GM23338 (cell line): Measurements from ENCODE around the gene PASK. TPM values are rescaled to one million over a fixed set of nuclear protein-coding genes. Genes with fewer than 3 reads are reported as not detected.
A peak's percentile ranks its signal among the peaks of the same experiment; 100 is the strongest.

Source experiments
- ATAC-seq: fragments of 200-7000 bp; cut with Tn5 transposase; 3 replicates; pipeline ENCODE4 v1.9.1; 2020
- DNase-seq: peaks from one replicate; pipeline ENCODE4 v3.0.0-alpha.2; 2015; ENCODE audit warnings: low spot score
- H2AFZ ChIP-seq: fragments of 200-600 bp; sonication (generic); 2 replicates; pipeline ENCODE4 v1.8.0; 2016; ENCODE audit warnings: antibody characterized with exemption, mild to moderate bottlenecking, moderate library complexity
- H3F3A ChIP-seq: fragments of 200-600 bp; sonication (generic); replicated peaks from 2 replicates; pipeline ENCODE4 v1.8.0; 2017; ENCODE audit warnings: antibody characterized with exemption, mixed run types, low read depth
- H3K27ac ChIP-seq: fragments of 200-600 bp; sonication (generic); 2 replicates; pipeline ENCODE4 v1.6.1; 2016; ENCODE audit warnings: low read depth
- H3K27me3 ChIP-seq: fragments of 200-600 bp; sonication (generic); 2 replicates; pipeline ENCODE4 v1.8.0; 2016; ENCODE audit warnings: mild to moderate bottlenecking, mixed run types, moderate library complexity; ENCODE audit not compliant: insufficient read depth
- H3K36me3 ChIP-seq: fragments of 200-600 bp; sonication (generic); 2 replicates; pipeline ENCODE4 v1.8.0; 2016; ENCODE audit warnings: mild to moderate bottlenecking; ENCODE audit not compliant: insufficient read depth
- H3K4me1 ChIP-seq: fragments of 200-600 bp; sonication (generic); 2 replicates; pipeline ENCODE4 v1.8.0; 2016; ENCODE audit warnings: mild to moderate bottlenecking, moderate library complexity; ENCODE audit not compliant: insufficient read depth
- H3K4me2 ChIP-seq: fragments of 200-600 bp; sonication (generic); 2 replicates; pipeline ENCODE4 v1.7.1; 2017; ENCODE audit warnings: mixed run types
- H3K4me3 ChIP-seq: fragments of 200-600 bp; sonication (generic); 2 replicates; pipeline ENCODE4 v1.6.1; 2016; ENCODE audit warnings: mixed run types
- H3K79me2 ChIP-seq: fragments of 200-600 bp; sonication (generic); replicated peaks from 2 replicates; pipeline ENCODE4 v1.8.0; 2017; ENCODE audit warnings: mild to moderate bottlenecking; ENCODE audit not compliant: insufficient read depth
- H3K9me2 ChIP-seq: fragments of 200-600 bp; sonication (generic); 2 replicates; pipeline ENCODE4 v1.8.0; 2017; ENCODE audit not compliant: insufficient read depth
- H4K20me1 ChIP-seq: fragments of 200-600 bp; sonication (generic); replicated peaks from 2 replicates; pipeline ENCODE4 v1.8.0; 2017; ENCODE audit warnings: mild to moderate bottlenecking; ENCODE audit not compliant: insufficient read depth
- H3K27ac Mint-ChIP-seq: 2 replicates; pipeline ENCODE4 v1.8.0; 2020; ENCODE audit warnings: inconsistent platforms, mild to moderate bottlenecking, moderate library complexity, mixed read lengths
- H3K27me3 Mint-ChIP-seq: 3 replicates; pipeline ENCODE4 v1.8.0; 2022; ENCODE audit warnings: low read depth, mild to moderate bottlenecking, moderate library complexity, mixed read lengths, inconsistent platforms; ENCODE audit not compliant: insufficient read depth, poor library complexity
- H3K36me3 Mint-ChIP-seq: 3 replicates; pipeline ENCODE4 v1.8.0; 2021; ENCODE audit warnings: low read depth, mild to moderate bottlenecking, inconsistent platforms, moderate library complexity, mixed read lengths
- H3K4me1 Mint-ChIP-seq: 3 replicates; pipeline ENCODE4 v1.8.0; 2020; ENCODE audit warnings: mild to moderate bottlenecking, inconsistent platforms, mixed read lengths
- H3K4me3 Mint-ChIP-seq: 3 replicates; pipeline ENCODE4 v1.8.0; 2021; ENCODE audit warnings: moderate library complexity, mild to moderate bottlenecking, inconsistent platforms, mixed read lengths
- H3K9me3 Mint-ChIP-seq: 3 replicates; pipeline ENCODE4 v1.8.0; 2020; ENCODE audit warnings: moderate library complexity, mild to moderate bottlenecking, inconsistent platforms, mixed read lengths
- CREB1 ChIP-seq: fragments of 250-450 bp; sonication (Bioruptor Pico); IDR thresholded peaks from 2 replicates; pipeline ENCODE4 v1.5.0; 2020; ENCODE audit warnings: low read depth, mild to moderate bottlenecking, moderate library complexity
- EZH2 ChIP-seq: fragments of 200-600 bp; sonication (generic); IDR thresholded peaks from one replicate; pipeline ENCODE4 v1.8.0; 2017; ENCODE audit warnings: antibody characterized with exemption, mild to moderate bottlenecking, low read depth; ENCODE audit not compliant: unreplicated experiment
- JUNB ChIP-seq: IDR thresholded peaks from one replicate; pipeline ENCODE4 v1.6.1; 2016; ENCODE audit warnings: antibody characterized with exemption; ENCODE audit not compliant: unreplicated experiment
- NANOG ChIP-seq: IDR thresholded peaks from 2 replicates; pipeline ENCODE4 v1.6.1; 2016; ENCODE audit warnings: antibody characterized with exemption, borderline replicate concordance
- POLR2AphosphoS5 ChIP-seq: IDR thresholded peaks from 2 replicates; pipeline ENCODE4 v1.6.1; 2016; ENCODE audit warnings: antibody characterized with exemption, low read depth
- REST ChIP-seq: IDR thresholded peaks from one replicate; pipeline ENCODE4 v1.6.1; 2018; ENCODE audit warnings: antibody characterized with exemption; ENCODE audit not compliant: unreplicated experiment
- ZNF114 ChIP-seq: fragments of 250-450 bp; sonication (Bioruptor Pico); IDR thresholded peaks from 2 replicates; pipeline ENCODE4 v1.5.0; 2020; ENCODE audit warnings: mild to moderate bottlenecking, moderate library complexity
- polyA plus RNA-seq: library from polyadenylated mRNA; unstranded; fragments of >200 nt; fragmentation: Nextera tagmentation; extraction: Ambion mirVana; gene quantifications from 2 replicates; pipeline ENCODE4 v1.2.1, GENCODE V29; 2016
- total RNA-seq: library from RNA; depleted of rRNA; stranded (reverse); fragments of >200 nt; shearing (Covaris generic); gene quantifications from 2 replicates; pipeline ENCODE4 v1.2.3, GENCODE V29; 2014
- TF ChIP-seq, protein P1 (sequence below): fragments of 250-450 bp; sonication (Bioruptor Pico); IDR thresholded peaks from 2 replicates; pipeline ENCODE4 v1.5.0; 2020; ENCODE audit warnings: mild to moderate bottlenecking, moderate library complexity
- TF ChIP-seq, protein P2 (sequence below), 2 experiments: fragments of 200-600 bp in 1 of 2; sonication (generic) in 1 of 2; conservative IDR thresholded peaks; 2 replicates each; pipeline versions ENCODE4 v1.5.1 to v1.6.1; 2016 to 2017; ENCODE audit warnings: antibody characterized with exemption in 2 of 2, low read depth in 2 of 2, mild to moderate bottlenecking in 2 of 2, moderate library complexity in 1 of 2

PASK gene
- total and polyA plus RNA-seq, 2 experiments from 2014 or later, result 12.5 to 38.4 TPM

GRCh38 chr2:241083091-241083415, 66.2 kb downstream of the PASK start:
- ATAC-seq (no peak), DNase-seq (no peak)
- no peaks in the 10 kb centered on the region for H3K9me3 Mint-ChIP-seq
- H3K79me2 ChIP-seq, result no peaks in the 10 kb centered on the region
- H3K27ac ChIP-seq, result no peak overlapping the region
- no peak overlapping the region for H3K4me2 ChIP-seq
- H3K27ac Mint-ChIP-seq, result no peak overlapping the region
- H3K4me3 Mint-ChIP-seq, result no peak overlapping the region
- H3K27me3 ChIP-seq, result no peaks in the 10 kb centered on the region
- TF ChIP-seq NANOG, result no peak
- TF ChIP-seq POLR2AphosphoS5, result 0 out of 2 replicates have a peak, but pooled peaks have one; percentile 18
- H3K4me1 Mint-ChIP-seq, result no peaks in the 10 kb centered on the region
- H3K9me2 ChIP-seq, result no peaks in the 10 kb centered on the region
- H4K20me1 ChIP-seq, result no peaks in the 10 kb centered on the region; the same call in none of the 2 replicates
- H3K36me3 Mint-ChIP-seq, result peaks cover 24% of the 10 kb centered on the region
- H3K4me1 ChIP-seq, result no peaks in the 10 kb centered on the region
- H3K36me3 ChIP-seq, result peaks cover 3% of the 10 kb centered on the region; the same call in 1 of the 2 replicates
- peaks cover 2% of the 10 kb centered on the region for H3K27me3 Mint-ChIP-seq
- no peaks in the 10 kb centered on the region for H3F3A ChIP-seq
- no peak overlapping the region for H3K4me3 ChIP-seq
- no peak overlapping the region for H2AFZ ChIP-seq

- H3K4me2 ChIP-seq, result no peak overlapping the region
- no peaks in the 10 kb centered on the region; the same call in none of the 2 replicates for H4K20me1 ChIP-seq
- Mint-ChIP-seq H3K9me3 (no peaks in the 10 kb centered on the region), H3K27ac (no peak overlapping the region; the same call in 1 of the 2 replicates), H3K27me3 (peaks cover 2% of the 10 kb centered on the region), H3K36me3 (peaks cover 18% of the 10 kb centered on the region), H3K4me1 (no peaks in the 10 kb centered on the region), H3K4me3 (no peak overlapping the region)
- DNase-seq, result no peak
- H3K27ac ChIP-seq, result no peak overlapping the region
- no peaks in the 10 kb centered on the region for H3K79me2 ChIP-seq
- H3K9me2 ChIP-seq, result no peaks in the 10 kb centered on the region
- H3K4me3 ChIP-seq, result no peak overlapping the region
- no peak overlapping the region for H2AFZ ChIP-seq
- H3K4me1 ChIP-seq, result no peaks in the 10 kb centered on the region
- no peak for ATAC-seq
- peaks cover 3% of the 10 kb centered on the region; the same call in 1 of the 2 replicates for H3K36me3 ChIP-seq
- no peaks in the 10 kb centered on the region for H3K27me3 ChIP-seq
- H3F3A ChIP-seq, result no peaks in the 10 kb centered on the region
- TF ChIP-seq CREB1 (CRISPR knock-in tag) (no peak), JUNB (no peak), EZH2 (no peak), ZNF114 (no peak), NANOG (no peak), REST (no peak), POLR2AphosphoS5 (no peak)
- TF ChIP-seq, protein P1, sequence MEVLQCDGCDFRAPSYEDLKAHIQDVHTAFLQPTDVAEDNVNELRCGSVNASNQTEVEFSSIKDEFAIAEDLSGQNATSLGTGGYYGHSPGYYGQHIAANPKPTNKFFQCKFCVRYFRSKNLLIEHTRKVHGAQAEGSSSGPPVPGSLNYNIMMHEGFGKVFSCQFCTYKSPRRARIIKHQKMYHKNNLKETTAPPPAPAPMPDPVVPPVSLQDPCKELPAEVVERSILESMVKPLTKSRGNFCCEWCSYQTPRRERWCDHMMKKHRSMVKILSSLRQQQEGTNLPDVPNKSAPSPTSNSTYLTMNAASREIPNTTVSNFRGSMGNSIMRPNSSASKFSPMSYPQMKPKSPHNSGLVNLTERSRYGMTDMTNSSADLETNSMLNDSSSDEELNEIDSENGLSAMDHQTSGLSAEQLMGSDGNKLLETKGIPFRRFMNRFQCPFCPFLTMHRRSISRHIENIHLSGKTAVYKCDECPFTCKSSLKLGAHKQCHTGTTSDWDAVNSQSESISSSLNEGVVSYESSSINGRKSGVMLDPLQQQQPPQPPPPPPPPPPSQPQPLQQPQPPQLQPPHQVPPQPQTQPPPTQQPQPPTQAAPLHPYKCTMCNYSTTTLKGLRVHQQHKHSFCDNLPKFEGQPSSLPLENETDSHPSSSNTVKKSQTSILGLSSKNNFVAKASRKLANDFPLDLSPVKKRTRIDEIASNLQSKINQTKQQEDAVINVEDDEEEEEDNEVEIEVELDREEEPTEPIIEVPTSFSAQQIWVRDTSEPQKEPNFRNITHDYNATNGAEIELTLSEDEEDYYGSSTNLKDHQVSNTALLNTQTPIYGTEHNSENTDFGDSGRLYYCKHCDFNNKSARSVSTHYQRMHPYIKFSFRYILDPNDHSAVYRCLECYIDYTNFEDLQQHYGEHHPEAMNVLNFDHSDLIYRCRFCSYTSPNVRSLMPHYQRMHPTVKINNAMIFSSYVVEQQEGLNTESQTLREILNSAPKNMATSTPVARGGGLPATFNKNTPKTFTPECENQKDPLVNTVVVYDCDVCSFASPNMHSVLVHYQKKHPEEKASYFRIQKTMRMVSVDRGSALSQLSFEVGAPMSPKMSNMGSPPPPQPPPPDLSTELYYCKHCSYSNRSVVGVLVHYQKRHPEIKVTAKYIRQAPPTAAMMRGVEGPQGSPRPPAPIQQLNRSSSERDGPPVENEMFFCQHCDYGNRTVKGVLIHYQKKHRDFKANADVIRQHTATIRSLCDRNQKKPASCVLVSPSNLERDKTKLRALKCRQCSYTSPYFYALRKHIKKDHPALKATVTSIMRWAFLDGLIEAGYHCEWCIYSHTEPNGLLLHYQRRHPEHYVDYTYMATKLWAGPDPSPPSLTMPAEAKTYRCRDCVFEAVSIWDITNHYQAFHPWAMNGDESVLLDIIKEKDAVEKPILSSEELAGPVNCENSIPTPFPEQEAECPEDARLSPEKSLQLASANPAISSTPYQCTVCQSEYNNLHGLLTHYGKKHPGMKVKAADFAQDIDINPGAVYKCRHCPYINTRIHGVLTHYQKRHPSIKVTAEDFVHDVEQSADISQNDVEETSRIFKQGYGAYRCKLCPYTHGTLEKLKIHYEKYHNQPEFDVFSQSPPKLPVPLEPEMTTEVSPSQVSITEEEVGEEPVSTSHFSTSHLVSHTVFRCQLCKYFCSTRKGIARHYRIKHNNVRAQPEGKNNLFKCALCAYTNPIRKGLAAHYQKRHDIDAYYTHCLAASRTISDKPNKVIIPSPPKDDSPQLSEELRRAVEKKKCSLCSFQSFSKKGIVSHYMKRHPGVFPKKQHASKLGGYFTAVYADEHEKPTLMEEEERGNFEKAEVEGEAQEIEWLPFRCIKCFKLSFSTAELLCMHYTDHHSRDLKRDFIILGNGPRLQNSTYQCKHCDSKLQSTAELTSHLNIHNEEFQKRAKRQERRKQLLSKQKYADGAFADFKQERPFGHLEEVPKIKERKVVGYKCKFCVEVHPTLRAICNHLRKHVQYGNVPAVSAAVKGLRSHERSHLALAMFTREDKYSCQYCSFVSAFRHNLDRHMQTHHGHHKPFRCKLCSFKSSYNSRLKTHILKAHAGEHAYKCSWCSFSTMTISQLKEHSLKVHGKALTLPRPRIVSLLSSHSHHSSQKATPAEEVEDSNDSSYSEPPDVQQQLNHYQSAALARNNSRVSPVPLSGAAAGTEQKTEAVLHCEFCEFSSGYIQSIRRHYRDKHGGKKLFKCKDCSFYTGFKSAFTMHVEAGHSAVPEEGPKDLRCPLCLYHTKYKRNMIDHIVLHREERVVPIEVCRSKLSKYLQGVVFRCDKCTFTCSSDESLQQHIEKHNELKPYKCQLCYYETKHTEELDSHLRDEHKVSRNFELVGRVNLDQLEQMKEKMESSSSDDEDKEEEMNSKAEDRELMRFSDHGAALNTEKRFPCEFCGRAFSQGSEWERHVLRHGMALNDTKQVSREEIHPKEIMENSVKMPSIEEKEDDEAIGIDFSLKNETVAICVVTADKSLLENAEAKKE, result no peak
- TF ChIP-seq, protein P2, sequence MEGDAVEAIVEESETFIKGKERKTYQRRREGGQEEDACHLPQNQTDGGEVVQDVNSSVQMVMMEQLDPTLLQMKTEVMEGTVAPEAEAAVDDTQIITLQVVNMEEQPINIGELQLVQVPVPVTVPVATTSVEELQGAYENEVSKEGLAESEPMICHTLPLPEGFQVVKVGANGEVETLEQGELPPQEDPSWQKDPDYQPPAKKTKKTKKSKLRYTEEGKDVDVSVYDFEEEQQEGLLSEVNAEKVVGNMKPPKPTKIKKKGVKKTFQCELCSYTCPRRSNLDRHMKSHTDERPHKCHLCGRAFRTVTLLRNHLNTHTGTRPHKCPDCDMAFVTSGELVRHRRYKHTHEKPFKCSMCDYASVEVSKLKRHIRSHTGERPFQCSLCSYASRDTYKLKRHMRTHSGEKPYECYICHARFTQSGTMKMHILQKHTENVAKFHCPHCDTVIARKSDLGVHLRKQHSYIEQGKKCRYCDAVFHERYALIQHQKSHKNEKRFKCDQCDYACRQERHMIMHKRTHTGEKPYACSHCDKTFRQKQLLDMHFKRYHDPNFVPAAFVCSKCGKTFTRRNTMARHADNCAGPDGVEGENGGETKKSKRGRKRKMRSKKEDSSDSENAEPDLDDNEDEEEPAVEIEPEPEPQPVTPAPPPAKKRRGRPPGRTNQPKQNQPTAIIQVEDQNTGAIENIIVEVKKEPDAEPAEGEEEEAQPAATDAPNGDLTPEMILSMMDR (conservative IDR thresholded peaks at IDR 0.05; ENCODE audit: low read depth in 2 of 2), result no peak
These were observed 66.8 kb downstream of the PASK start for GRCh38 chr2:241082341-241083090.
